Keratinocyte (primary cell): ENCODE measurements around the gene PCDH9. TPM values are rescaled to one million over a fixed set of nuclear protein-coding genes. Genes with fewer than 3 reads are reported as not detected.

ENCODE experiments used
- DNase-seq: peaks from one replicate; pipeline ENCODE4 v3.0.0-alpha.2; 2011; ENCODE audit warnings: low read depth, missing footprints, low spot score
- FAIRE-seq: peaks from 2 replicates; lab custom pipeline; 2011; peaks lifted over from hg19 to GRCh38; lab: Jason Lieb, UNC
- H2AFZ ChIP-seq: 2 replicates; pipeline ENCODE4 v1.6.0; 2012; ENCODE audit warnings: low read length, control low read depth, inconsistent platforms; ENCODE audit not compliant: control insufficient read depth
- H3K27ac ChIP-seq: 2 replicates; pipeline ENCODE4 v1.5.1; 2011; ENCODE audit warnings: low read length; ENCODE audit not compliant: control insufficient read depth, insufficient read depth
- H3K27me3 ChIP-seq: 3 replicates; pipeline ENCODE4 v1.6.0; 2011; ENCODE audit warnings: low read length; ENCODE audit not compliant: control insufficient read depth, insufficient read depth; ENCODE audit errors: extremely low read depth
- H3K36me3 ChIP-seq, 2 experiments: 2 replicates in 1 of 2; 3 replicates in 1 of 2; pipeline ENCODE4 v1.5.1; 2011; ENCODE audit warnings: low read length in 2 of 2, mild to moderate bottlenecking in 1 of 2; ENCODE audit not compliant: control insufficient read depth in 2 of 2, insufficient read depth in 2 of 2; ENCODE audit errors: extremely low read depth in 1 of 2
- H3K4me1 ChIP-seq: 3 replicates; pipeline ENCODE4 v1.5.1; 2011; ENCODE audit warnings: low read length; ENCODE audit not compliant: control insufficient read depth, insufficient read depth; ENCODE audit errors: extremely low read depth
- H3K4me2 ChIP-seq: 3 replicates; pipeline ENCODE4 v1.6.0; 2011; ENCODE audit warnings: low read depth, low read length; ENCODE audit not compliant: control insufficient read depth, insufficient read depth; ENCODE audit errors: extremely low read depth
- H3K4me3 ChIP-seq, 3 experiments: fragments of 200-600 bp in 1 of 3; sonication (generic) in 1 of 3; 2 replicates in 2 of 3; 3 replicates in 1 of 3; pipeline ENCODE4 v1.5.1; 2011 to 2016; ENCODE audit warnings: low read length in 3 of 3, mild to moderate bottlenecking in 3 of 3, control low read depth in 2 of 3, inconsistent platforms in 1 of 3, low read depth in 1 of 3, mixed read lengths in 1 of 3, mixed run types in 1 of 3, moderate library complexity in 1 of 3; ENCODE audit not compliant: control insufficient read depth in 2 of 3, insufficient read depth in 2 of 3; ENCODE audit errors: extremely low read depth in 1 of 3
- H3K79me2 ChIP-seq: 2 replicates; pipeline ENCODE4 v1.6.0; 2012; ENCODE audit warnings: low read length; ENCODE audit not compliant: control insufficient read depth, insufficient read depth
- H3K9ac ChIP-seq: 3 replicates; pipeline ENCODE4 v1.6.0; 2011; ENCODE audit warnings: low read length; ENCODE audit not compliant: control insufficient read depth, insufficient read depth; ENCODE audit errors: extremely low read depth
- H3K9me1 ChIP-seq: 3 replicates; pipeline ENCODE4 v1.6.0; 2011; ENCODE audit warnings: low read length; ENCODE audit not compliant: control insufficient read depth, insufficient read depth; ENCODE audit errors: extremely low read depth
- H3K9me3 ChIP-seq: 2 replicates; pipeline ENCODE4 v1.5.1; 2012; ENCODE audit warnings: low read depth, low read length; ENCODE audit not compliant: control insufficient read depth
- H4K20me1 ChIP-seq: 3 replicates; pipeline ENCODE4 v1.6.0; 2011; ENCODE audit warnings: low read length; ENCODE audit not compliant: control insufficient read depth, insufficient read depth; ENCODE audit errors: extremely low read depth
- CTCF ChIP-seq, 3 experiments: IDR thresholded peaks in 1 of 3; conservative IDR thresholded peaks in 1 of 3; optimal IDR thresholded peaks in 1 of 3; 2 replicates in 2 of 3; 3 replicates in 1 of 3; pipeline versions ENCODE3 to v1.5.1; 2011; ENCODE audit warnings: low read length in 3 of 3, mild to moderate bottlenecking in 3 of 3, moderate library complexity in 2 of 3, control low read depth in 1 of 3, inconsistent platforms in 1 of 3; ENCODE audit not compliant: insufficient read depth in 2 of 3; ENCODE audit errors: extremely low read depth in 1 of 3
- EZH2 ChIP-seq: IDR thresholded peaks from one replicate; pipeline ENCODE4 v1.6.1; 2012; ENCODE audit warnings: inconsistent platforms, mild to moderate bottlenecking, low read length, moderate library complexity
- dilution Hi-C: fragments of 300-500 bp; cut with MboI; formaldehyde crosslinking; loops from one replicate; pipeline ENCODE4 v1.7.0; 2020; ENCODE audit warnings: low sequenced_read_pairs; ENCODE audit not compliant: extremely low pct_ligation_motif_present
- polyA plus RNA-seq, 5 experiments: library from polyadenylated mRNA; depleted of rRNA in 3 of 5; stranded (reverse) in 3 of 5; stranded (forward) in 1 of 5; unstranded in 1 of 5; fragments of >200 nt; gene quantifications; 1 replicate in 1 of 5; 2 replicates in 3 of 5; 3 replicates in 1 of 5; pipeline versions ENCODE4 v1.2.1 to v1.2.3, GENCODE V29; 2011 to 2012; ENCODE audit warnings: missing spikeins in 2 of 5, low read depth in 1 of 5, low replicate concordance in 1 of 5

The PCDH9 gene
- polyA plus RNA-seq, 1 donor (not counting 4 experiments of a cell fraction or from before 2014, with no cell fraction given): 0.21 TPM

- Histone ChIP-seq H3K27ac (no peak overlapping the region), H2AFZ (no peak overlapping the region), H3K9ac (no peak overlapping the region), H3K36me3 (no peaks in the 10 kb centered on the region), H4K20me1 (no peaks in the 10 kb centered on the region), H3K27me3 (no peaks in the 10 kb centered on the region), H3K4me2 (no peak overlapping the region), H3K9me1 (no peaks in the 10 kb centered on the region), H3K4me3 (no peak overlapping the region), H3K4me1 (no peaks in the 10 kb centered on the region), H3K9me3 (no peaks in the 10 kb centered on the region), H3K79me2 (no peaks in the 10 kb centered on the region)
- TF ChIP-seq CTCF (optimal IDR thresholded peaks at IDR 0.05 in 1 of 3, IDR thresholded peaks at IDR 0.05 in 1 of 3, conservative IDR thresholded peaks at IDR 0.05 in 1 of 3; ENCODE audit: extremely low read depth in 1 of 3, insufficient read depth in 2 of 3, low read length in 3 of 3): no peak
- no peak for TF ChIP-seq EZH2
- no peak for DNase-seq
- dilution Hi-C loops: no loop called here
- FAIRE-seq: no peak
Observed at GRCh38 chr13:66341635-66342377, 888.3 kb downstream of the PCDH9 start.

- H4K20me1 ChIP-seq: no peaks in the 10 kb centered on the region
- H3K27me3 ChIP-seq: no peaks in the 10 kb centered on the region
- no peak overlapping the region for H3K4me2 ChIP-seq
- no peak overlapping the region for H2AFZ ChIP-seq
- no peak for DNase-seq
- H3K9me3 ChIP-seq: no peaks in the 10 kb centered on the region
- no peaks in the 10 kb centered on the region for H3K9me1 ChIP-seq
- FAIRE-seq: no peak
- no peak overlapping the region for H3K27ac ChIP-seq
- TF ChIP-seq EZH2: no peak
- no peak for TF ChIP-seq CTCF (optimal IDR thresholded peaks at IDR 0.05 in 1 of 3, IDR thresholded peaks at IDR 0.05 in 1 of 3, conservative IDR thresholded peaks at IDR 0.05 in 1 of 3; ENCODE audit: extremely low read depth in 1 of 3, insufficient read depth in 2 of 3, low read length in 3 of 3)
- no peak overlapping the region for H3K4me3 ChIP-seq
- H3K36me3 ChIP-seq: no peaks in the 10 kb centered on the region
- dilution Hi-C loops: no loop called here
- no peak overlapping the region for H3K9ac ChIP-seq
- H3K79me2 ChIP-seq: no peaks in the 10 kb centered on the region
- H3K4me1 ChIP-seq: no peaks in the 10 kb centered on the region
Observed at GRCh38 chr13:66339214-66339613, 890.9 kb downstream of the PCDH9 start.
